B cell (primary cell): ENCODE results near the gene RREB1.

Experiments
- CTCF ChIP-seq: fragments of 200-600 bp; IDR thresholded peaks from one replicate; pipeline ENCODE4 v1.8.0; 2022; ENCODE audit warnings: antibody characterized with exemption, mild to moderate bottlenecking
- EZH2 ChIP-seq: IDR thresholded peaks from 2 replicates; pipeline ENCODE4 v1.6.1; 2012; ENCODE audit warnings: borderline replicate concordance, low read depth, mild to moderate bottlenecking, moderate library complexity, low read length; ENCODE audit not compliant: insufficient read depth, poor library complexity, severe bottlenecking

- no peak for TF ChIP-seq CTCF
- no peak for TF ChIP-seq EZH2
Measured at GRCh38 chr6:7204726-7205125, 97.0 kb downstream of the RREB1 start.
